Measurements from ENCODE around the gene DTNBP1. TPM values are rescaled to one million over a fixed set of nuclear protein-coding genes. Genes with fewer than 3 reads are reported as not detected.

DTNBP1 gene
- total and polyA plus RNA-seq, 2 donors (not counting 3 experiments of a cell fraction or from before 2014, with no cell fraction given) = 24.3 to 28.9 TPM

GRCh38 chr6:15496345-15497131 is 166.3 kb downstream of the DTNBP1 start:
- no peak overlapping the region for H3K4me2 ChIP-seq (ENCODE audit: insufficient read depth, low read length)
- no peak overlapping the region for H3K4me3 ChIP-seq (replicated peaks in 1 of 3; ENCODE audit: insufficient read depth in 1 of 3, low read depth in 1 of 3, low read length in 3 of 3)
- no peak overlapping the region for H3K9ac ChIP-seq (replicated peaks; ENCODE audit: extremely low read depth, insufficient read depth, low read length)
- H3K36me3 ChIP-seq (ENCODE audit: control insufficient read depth in 2 of 2, extremely low read depth in 1 of 2, insufficient read depth in 2 of 2, low read length in 2 of 2) = peaks cover 2 to 6% of the 10 kb centered on the region in 2 experiments
- no peaks in the 10 kb centered on the region for H3K4me1 ChIP-seq (ENCODE audit: control insufficient read depth, extremely low read depth, insufficient read depth, low read length)
- no peaks in the 10 kb centered on the region for H3K79me2 ChIP-seq (ENCODE audit: control insufficient read depth, insufficient read depth, low read length)
- H3K27me3 ChIP-seq (ENCODE audit: control insufficient read depth in 2 of 2, insufficient read depth in 2 of 2, low read length in 2 of 2) = no peaks in the 10 kb centered on the region
- H3K27ac ChIP-seq (ENCODE audit: insufficient read depth, low read depth, low read length) = no peak overlapping the region
- BruUV-seq (replicated peaks) = no TSS peak
- no peaks in the 10 kb centered on the region for H3K9me3 ChIP-seq (replicated peaks; ENCODE audit: control insufficient read depth, insufficient read depth, low read length)
- CTCF ChIA-PET = no interaction called here
- no peaks in the 10 kb centered on the region for H4K20me1 ChIP-seq (replicated peaks; ENCODE audit: control insufficient read depth, extremely low read depth, insufficient read depth, low read length)
- FAIRE-seq (no peak), DNase-seq (ENCODE audit: low read depth, low spot score) (no peak)
- TF ChIP-seq GATA2 (IDR thresholded peaks at IDR 0.05; ENCODE audit: insufficient read depth, insufficient read length, low read depth, low read length) (no peak), MAX (IDR thresholded peaks at IDR 0.05; ENCODE audit: insufficient read depth, insufficient read length) (no peak)
- no peaks in the 10 kb centered on the region for H3K9me1 ChIP-seq (replicated peaks; ENCODE audit: control insufficient read depth, extremely low read depth, insufficient read depth, low read length)
- intact Hi-C loops (cut with micrococcal nuclease) = no loop called here
- dilution Hi-C loops (cut with MboI; ENCODE audit: extremely low pct_ligation_motif_present, low sequenced_read_pairs) = no loop called here
- POLR2A ChIA-PET = no interaction called here
- H2AFZ ChIP-seq (ENCODE audit: low read depth, low read length) = no peak overlapping the region

GRCh38 chr6:15495375-15495901 is 167.4 kb downstream of the DTNBP1 start:
- BruUV-seq (replicated peaks) = no TSS peak
- Histone ChIP-seq H4K20me1 (replicated peaks; ENCODE audit: control insufficient read depth, extremely low read depth, insufficient read depth, low read length) (no peaks in the 10 kb centered on the region), H2AFZ (ENCODE audit: low read depth, low read length) (no peak overlapping the region), H3K9me3 (replicated peaks; ENCODE audit: control insufficient read depth, insufficient read depth, low read length) (no peaks in the 10 kb centered on the region), H3K4me2 (ENCODE audit: insufficient read depth, low read length) (no peak overlapping the region), H3K9ac (replicated peaks; ENCODE audit: extremely low read depth, insufficient read depth, low read length) (no peak overlapping the region), H3K9me1 (replicated peaks; ENCODE audit: control insufficient read depth, extremely low read depth, insufficient read depth, low read length) (no peaks in the 10 kb centered on the region), H3K27me3 (ENCODE audit: control insufficient read depth in 2 of 2, insufficient read depth in 2 of 2, low read length in 2 of 2) (no peaks in the 10 kb centered on the region), H3K27ac (ENCODE audit: insufficient read depth, low read depth, low read length) (no peak overlapping the region), H3K79me2 (ENCODE audit: control insufficient read depth, insufficient read depth, low read length) (no peaks in the 10 kb centered on the region), H3K4me3 (replicated peaks in 1 of 3; ENCODE audit: insufficient read depth in 1 of 3, low read depth in 1 of 3, low read length in 3 of 3) (no peak overlapping the region), H3K4me1 (ENCODE audit: control insufficient read depth, extremely low read depth, insufficient read depth, low read length) (no peaks in the 10 kb centered on the region), H3K36me3 (ENCODE audit: control insufficient read depth in 2 of 2, extremely low read depth in 1 of 2, insufficient read depth in 2 of 2, low read length in 2 of 2) (peaks cover 0 to 2% of the 10 kb centered on the region in 2 experiments)
- FAIRE-seq (no peak), DNase-seq (ENCODE audit: low read depth, low spot score) (no peak)
- POLR2A ChIA-PET = no interaction called here
- intact Hi-C loops (cut with micrococcal nuclease) (no loop called here), dilution Hi-C loops (cut with MboI; ENCODE audit: extremely low pct_ligation_motif_present, low sequenced_read_pairs) (no loop called here)
- CTCF ChIA-PET = no interaction called here
- TF ChIP-seq GATA2 (IDR thresholded peaks at IDR 0.05; ENCODE audit: insufficient read depth, insufficient read length, low read depth, low read length) = no peak
- TF ChIP-seq POLR2A (IDR thresholded peaks at IDR 0.05; ENCODE audit: low read depth, low read length) = no peak
- TF ChIP-seq JUN (IDR thresholded peaks at IDR 0.05; ENCODE audit: borderline replicate concordance, insufficient read depth, insufficient read length, low read depth) = no peak
- no peak for TF ChIP-seq CTCF (IDR thresholded peaks at IDR 0.05; ENCODE audit: extremely low read depth in 1 of 2, insufficient read depth in 1 of 2, low read depth in 1 of 2, low read length in 2 of 2)
- no peak for TF ChIP-seq MAX (IDR thresholded peaks at IDR 0.05; ENCODE audit: insufficient read depth, insufficient read length)
- TF ChIP-seq FOS (IDR thresholded peaks at IDR 0.05; ENCODE audit: borderline replicate concordance, insufficient read depth, low read length) = no peak
- TF ChIP-seq POLR2AphosphoS5 (IDR thresholded peaks at IDR 0.05; ENCODE audit: insufficient read depth, low read depth, low read length) = no peak
- no peak for TF ChIP-seq MYC (IDR thresholded peaks at IDR 0.05; ENCODE audit: low read depth, low read length)
- TF ChIP-seq EZH2 (IDR thresholded peaks at IDR 0.05; ENCODE audit: borderline replicate concordance, low read depth, low read length, severe bottlenecking) = no peak
